HL-60/S4 (cell line): ENCODE measurements around the gene RFX4.
"Not testable (repeated sequence)": the region's sequence is repeated elsewhere in the genome, so short reads cannot be mapped to it uniquely, and the experiment has no call there.

Experiments used
- in situ Hi-C: fragments of 300-500 bp; cut with MboI; formaldehyde crosslinking; loops from 2 replicates; pipeline ENCODE4 v1.14.3; 2022; ENCODE audit warnings: low sequenced_read_pairs

Gene RFX4

GRCh38 chr12:106724116-106724515 lies 141.3 kb downstream of the RFX4 start:
- in situ Hi-C loops: no loop called here

GRCh38 chr12:106724934-106725333 lies 142.1 kb downstream of the RFX4 start:
- in situ Hi-C loops: no loop called here

GRCh38 chr12:106726603-106727202 lies 143.9 kb downstream of the RFX4 start:
- in situ Hi-C loops: not testable (repeated sequence)

- in situ Hi-C loops: no loop called here
These were observed 146.8 kb downstream of the RFX4 start for GRCh38 chr12:106729611-106730010.

- in situ Hi-C loops: no loop called here
These were observed 150.1 kb downstream of the RFX4 start for GRCh38 chr12:106732890-106733289.

- in situ Hi-C loops: no loop called here
These were observed 150.9 kb downstream of the RFX4 start for GRCh38 chr12:106733660-106734059.

- in situ Hi-C loops: no loop called here
These were observed 153.5 kb downstream of the RFX4 start for GRCh38 chr12:106736051-106736957.

- in situ Hi-C loops: no loop called here
These were observed 156.5 kb downstream of the RFX4 start for GRCh38 chr12:106739318-106739717.

- in situ Hi-C loops: no loop called here
These were observed 157.2 kb downstream of the RFX4 start for GRCh38 chr12:106739815-106740530.

- in situ Hi-C loops: no loop called here
These were observed 158.0 kb downstream of the RFX4 start for GRCh38 chr12:106740818-106741217.

- in situ Hi-C loops: no loop called here
These were observed 158.4 kb downstream of the RFX4 start for GRCh38 chr12:106741247-106741646.

- in situ Hi-C loops: no loop called here
These were observed 160.6 kb downstream of the RFX4 start for GRCh38 chr12:106743270-106743988.

- in situ Hi-C loops: no loop called here
These were observed 161.8 kb downstream of the RFX4 start for GRCh38 chr12:106744600-106744999.

- in situ Hi-C loops: no loop called here
These were observed 162.5 kb downstream of the RFX4 start for GRCh38 chr12:106745181-106745745.

- in situ Hi-C loops: no loop called here
These were observed 165.2 kb downstream of the RFX4 start for GRCh38 chr12:106747973-106748436.

GRCh38 chr12:106750524-106750923 lies 167.7 kb downstream of the RFX4 start:
- in situ Hi-C loops: no loop called here

- in situ Hi-C loops: no loop called here
These were observed 170.7 kb downstream of the RFX4 start for GRCh38 chr12:106753526-106753925.

GRCh38 chr12:106754331-106754730 lies 171.5 kb downstream of the RFX4 start:
- in situ Hi-C loops: no loop called here

GRCh38 chr12:106757623-106758348 lies 175.0 kb downstream of the RFX4 start:
- in situ Hi-C loops: no loop called here
